WI38 (cell line): ENCODE measurements around the gene TSPAN32.
"Not testable (repeated sequence)": the region's sequence is repeated elsewhere in the genome, so short reads cannot be mapped to it uniquely, and the experiment has no call there.

Experiments used
- H3K4me3 ChIP-seq: 2 replicates; pipeline ENCODE4 v1.5.1; 2011; ENCODE audit warnings: low read depth, mild to moderate bottlenecking, control low read depth, low read length
- CTCF ChIP-seq: IDR thresholded peaks from 2 replicates; pipeline ENCODE4 v1.5.1; 2012; ENCODE audit warnings: low read depth, mild to moderate bottlenecking, control low read depth, low read length

TSPAN32 gene

GRCh38 chr11:2331404-2331803 is 29.6 kb downstream of the TSPAN32 start:
- no peak for TF ChIP-seq CTCF
- no peak overlapping the region for H3K4me3 ChIP-seq

- not testable (repeated sequence) for H3K4me3 ChIP-seq
Observed at GRCh38 chr11:2332569-2332968, 30.8 kb downstream of the TSPAN32 start.

GRCh38 chr11:2333486-2334205 is 31.8 kb downstream of the TSPAN32 start:
- H3K4me3 ChIP-seq = not testable (repeated sequence)

- not testable (repeated sequence) for H3K4me3 ChIP-seq
Observed at GRCh38 chr11:2335286-2335685, 33.5 kb downstream of the TSPAN32 start.

- H3K4me3 ChIP-seq = not testable (repeated sequence)
Observed at GRCh38 chr11:2338760-2339159, 36.9 kb downstream of the TSPAN32 start.

GRCh38 chr11:2342557-2342956 is 40.7 kb downstream of the TSPAN32 start:
- TF ChIP-seq CTCF = no peak
- H3K4me3 ChIP-seq = no peak overlapping the region

GRCh38 chr11:2342981-2343380 is 41.2 kb downstream of the TSPAN32 start:
- no peak for TF ChIP-seq CTCF
- H3K4me3 ChIP-seq = no peak overlapping the region

GRCh38 chr11:2343502-2343901 is 41.7 kb downstream of the TSPAN32 start:
- TF ChIP-seq CTCF = no peak
- no peak overlapping the region for H3K4me3 ChIP-seq

GRCh38 chr11:2345050-2345449 is 43.2 kb downstream of the TSPAN32 start:
- no peak overlapping the region for H3K4me3 ChIP-seq
- TF ChIP-seq CTCF = no peak

GRCh38 chr11:2346014-2346413 is 44.2 kb downstream of the TSPAN32 start:
- TF ChIP-seq CTCF = no peak
- no peak overlapping the region for H3K4me3 ChIP-seq
